Measurements from ENCODE around the gene KCNMA1.

KCNMA1 gene

GRCh38 chr10:77226853-77227565 lies 410.6 kb downstream of the KCNMA1 start:
- no peak for DNase-seq

- DNase-seq: no peak
Measured at GRCh38 chr10:77226452-77226851, 411.2 kb downstream of the KCNMA1 start.

GRCh38 chr10:77226020-77226419 lies 411.6 kb downstream of the KCNMA1 start:
- DNase-seq: no peak

- DNase-seq: no peak
Measured at GRCh38 chr10:77223526-77224460, 413.8 kb downstream of the KCNMA1 start.

- no peak for DNase-seq
Measured at GRCh38 chr10:77220150-77220549, 417.5 kb downstream of the KCNMA1 start.

GRCh38 chr10:77219046-77219445 lies 418.6 kb downstream of the KCNMA1 start:
- DNase-seq: no peak

GRCh38 chr10:77214799-77215198 lies 422.8 kb downstream of the KCNMA1 start:
- no peak for DNase-seq

GRCh38 chr10:77212632-77213031 lies 425.0 kb downstream of the KCNMA1 start:
- no peak for DNase-seq

- DNase-seq: no peak
Measured at GRCh38 chr10:77210645-77211044, 427.0 kb downstream of the KCNMA1 start.

- DNase-seq: no peak
Measured at GRCh38 chr10:77208684-77209256, 428.8 kb downstream of the KCNMA1 start.

- DNase-seq: no peak
Measured at GRCh38 chr10:77207828-77208185, 429.8 kb downstream of the KCNMA1 start.

GRCh38 chr10:77207182-77207827 lies 430.3 kb downstream of the KCNMA1 start:
- no peak for DNase-seq

GRCh38 chr10:77205135-77205534 lies 432.5 kb downstream of the KCNMA1 start:
- no peak for DNase-seq

GRCh38 chr10:77204171-77204570 lies 433.4 kb downstream of the KCNMA1 start:
- no peak for DNase-seq

- DNase-seq: no peak
Measured at GRCh38 chr10:77202857-77203256, 434.8 kb downstream of the KCNMA1 start.

- DNase-seq: no peak
Measured at GRCh38 chr10:77201135-77202106, 436.2 kb downstream of the KCNMA1 start.

GRCh38 chr10:77197544-77197943 lies 440.1 kb downstream of the KCNMA1 start:
- DNase-seq: no peak

GRCh38 chr10:77196614-77197013 lies 441.0 kb downstream of the KCNMA1 start:
- no peak for DNase-seq

- no peak for DNase-seq
Measured at GRCh38 chr10:77195101-77195500, 442.5 kb downstream of the KCNMA1 start.

GRCh38 chr10:77193001-77193400 lies 444.6 kb downstream of the KCNMA1 start:
- no peak for DNase-seq

GRCh38 chr10:77192402-77192801 lies 445.2 kb downstream of the KCNMA1 start:
- DNase-seq: no peak

All from NCI-H1092 (cell line).